Stimulated activated CD4-positive, alpha-beta T cell treated with anti-CD3 and anti-CD28 coated beads, Interleukin-12 subunit alpha, Interleukin-12 subunit beta, amount 100 ng/mL, for 48 hours (primary cell): ENCODE measurements around the gene ABCC2.
"Not testable (repeated sequence)": the region's sequence is repeated elsewhere in the genome, so short reads cannot be mapped to it uniquely, and the experiment has no call there.

Experiments
- DNase-seq, 3 donors: peaks; one replicate each; pipeline ENCODE4 v3.0.0-alpha.2; 2020; ENCODE audit warnings: low read depth in 2 of 3, low spot score in 1 of 3

The ABCC2 gene

GRCh38 chr10:99807786-99808185, 25.3 kb downstream of the ABCC2 start:
- no peak for DNase-seq

GRCh38 chr10:99808270-99808669, 25.8 kb downstream of the ABCC2 start:
- DNase-seq, result no peak

- no peak for DNase-seq
Measured at GRCh38 chr10:99809481-99809880, 27.0 kb downstream of the ABCC2 start.

GRCh38 chr10:99809931-99810615, 27.6 kb downstream of the ABCC2 start:
- no peak for DNase-seq

GRCh38 chr10:99812177-99812576, 29.7 kb downstream of the ABCC2 start:
- DNase-seq, result no peak

GRCh38 chr10:99814143-99814542, 31.7 kb downstream of the ABCC2 start:
- no peak for DNase-seq

GRCh38 chr10:99815621-99816020, 33.2 kb downstream of the ABCC2 start:
- DNase-seq, result no peak

GRCh38 chr10:99827936-99828335, 45.5 kb downstream of the ABCC2 start:
- no peak for DNase-seq

GRCh38 chr10:99828464-99828863, 46.0 kb downstream of the ABCC2 start:
- no peak for DNase-seq

GRCh38 chr10:99832439-99832838, 50.0 kb downstream of the ABCC2 start:
- no peak for DNase-seq

- DNase-seq, result no peak
Measured at GRCh38 chr10:99834410-99834809, 52.0 kb downstream of the ABCC2 start.

- DNase-seq, result no peak
Measured at GRCh38 chr10:99835947-99836346, 53.5 kb downstream of the ABCC2 start.

- no peak for DNase-seq
Measured at GRCh38 chr10:99836711-99837110, 54.3 kb downstream of the ABCC2 start.

GRCh38 chr10:99840859-99841258, 58.4 kb downstream of the ABCC2 start:
- not testable (repeated sequence) for DNase-seq

GRCh38 chr10:99841746-99842145, 59.3 kb downstream of the ABCC2 start:
- no peak for DNase-seq

GRCh38 chr10:99843310-99843709, 60.9 kb downstream of the ABCC2 start:
- DNase-seq, result no peak

- no peak for DNase-seq
Measured at GRCh38 chr10:99844433-99844955, 62.1 kb downstream of the ABCC2 start.

GRCh38 chr10:99845837-99846382, 63.5 kb downstream of the ABCC2 start:
- DNase-seq, result peak; percentile 39 to 72 (median 45)

- DNase-seq, result no peak
Measured at GRCh38 chr10:99849057-99849456, 66.6 kb downstream of the ABCC2 start.

GRCh38 chr10:99849536-99849935, 67.1 kb downstream of the ABCC2 start:
- no peak for DNase-seq

- no peak for DNase-seq
Measured at GRCh38 chr10:99850021-99850766, 67.8 kb downstream of the ABCC2 start.

GRCh38 chr10:99850767-99851340, 68.4 kb downstream of the ABCC2 start:
- DNase-seq, result no peak
